Activated effector memory CD4-positive, alpha-beta T cell treated with anti-CD3 and anti-CD28 coated beads, Interleukin-2, amount 50 U/mL, for 16 hours (primary cell): ENCODE data around the gene ZNF652.
A peak's percentile ranks its signal among the peaks of the same experiment; 100 is the strongest.

Experiments used
- DNase-seq: peaks from one replicate; pipeline ENCODE4 v3.0.0-alpha.2; 2020

The ZNF652 gene

DNA sequence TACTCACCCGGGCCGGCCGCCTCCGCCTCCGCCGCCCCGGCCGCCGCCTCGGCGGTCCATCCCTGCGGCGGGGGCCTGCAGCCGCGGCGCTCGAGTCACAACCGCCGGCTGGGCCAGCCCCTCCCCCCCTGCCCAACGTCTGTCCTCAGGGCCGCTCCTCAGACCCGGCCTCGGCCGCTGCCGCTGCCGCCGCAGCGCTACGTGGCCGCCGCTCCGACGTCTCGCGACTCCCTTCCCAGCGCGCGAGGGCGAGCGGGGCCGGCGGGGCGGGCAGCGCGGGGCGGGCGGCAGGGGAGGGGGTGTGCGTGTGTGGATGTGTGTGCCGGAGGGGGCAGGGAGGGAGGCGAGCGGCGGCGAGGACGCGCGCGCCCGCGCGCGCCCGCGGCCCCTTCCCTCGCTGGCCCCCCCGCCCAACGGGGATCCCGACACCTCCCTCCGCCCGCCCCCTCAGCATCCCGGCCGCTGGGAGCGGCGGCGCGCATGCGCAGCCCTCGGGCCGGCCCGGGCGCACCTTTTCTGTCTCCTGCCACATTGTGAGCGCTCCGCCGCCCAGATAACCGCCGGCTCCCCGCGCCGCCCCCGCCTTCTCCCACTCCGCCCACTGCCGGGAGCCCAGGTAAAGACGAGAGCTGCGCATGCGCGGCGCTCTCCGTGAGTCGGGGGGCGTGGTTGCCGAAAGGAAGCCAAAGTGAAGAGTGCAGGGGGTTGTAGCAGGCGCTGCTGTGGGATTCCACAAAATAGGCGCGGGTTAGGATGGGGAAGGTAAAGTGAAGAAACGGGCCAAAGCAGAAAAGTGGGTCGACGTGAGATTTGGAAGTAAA is at the start of gene ZNF652:
ZNF652 (minus strand) TSS at position 349 of the 821 bp plus-strand sequence. CDS start 44,525 bp downstream, outside the sequence.
- DNase-seq = peak; percentile 97

DNA sequence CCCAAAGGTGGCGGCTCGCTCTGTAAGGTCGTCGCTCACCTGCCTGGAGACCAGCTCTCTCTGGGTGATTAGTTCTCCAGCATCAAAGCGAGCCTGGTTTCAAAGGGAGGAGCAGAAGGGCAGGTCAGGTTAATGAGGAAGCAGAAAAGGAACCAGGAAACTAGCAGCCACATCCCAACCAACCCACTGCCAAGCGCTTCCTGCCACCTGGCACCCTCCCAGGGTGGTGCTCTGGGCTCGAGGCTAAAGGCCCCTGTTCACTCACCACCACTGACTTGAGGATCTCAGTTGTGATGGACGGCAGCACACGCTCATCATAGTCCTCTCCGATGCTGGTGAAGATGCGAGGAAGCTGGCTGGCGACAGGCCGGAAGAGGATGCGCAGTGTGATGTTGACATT is 47.0 kb upstream of the ZNF652 start:
- no peak for DNase-seq

DNA sequence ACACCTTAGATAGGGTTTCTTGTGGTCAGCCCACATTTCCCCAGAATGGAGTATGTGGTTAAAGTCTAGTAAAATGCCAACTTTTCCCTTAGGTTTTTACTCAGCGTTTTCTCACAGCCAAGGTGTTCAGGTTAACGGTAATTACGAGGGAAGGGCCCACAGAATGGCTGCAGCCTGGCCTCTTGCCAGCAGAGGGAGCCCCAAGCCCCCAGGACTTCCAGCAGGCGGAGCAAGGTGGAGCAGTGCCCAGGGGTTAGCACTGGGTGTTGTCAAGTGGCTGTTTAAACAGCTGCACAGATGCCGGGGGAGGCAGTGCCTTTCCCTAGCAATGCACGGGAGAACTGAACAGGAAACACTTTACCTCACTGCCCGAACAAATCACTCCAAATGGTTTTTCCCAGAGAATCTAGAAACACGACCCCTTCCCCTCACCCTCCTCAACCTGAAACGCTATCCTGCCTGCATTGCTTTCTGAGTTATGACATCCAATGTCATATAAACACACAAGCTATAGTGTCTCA is 46.0 kb upstream of the ZNF652 start:
- DNase-seq = peak; percentile 94

DNA sequence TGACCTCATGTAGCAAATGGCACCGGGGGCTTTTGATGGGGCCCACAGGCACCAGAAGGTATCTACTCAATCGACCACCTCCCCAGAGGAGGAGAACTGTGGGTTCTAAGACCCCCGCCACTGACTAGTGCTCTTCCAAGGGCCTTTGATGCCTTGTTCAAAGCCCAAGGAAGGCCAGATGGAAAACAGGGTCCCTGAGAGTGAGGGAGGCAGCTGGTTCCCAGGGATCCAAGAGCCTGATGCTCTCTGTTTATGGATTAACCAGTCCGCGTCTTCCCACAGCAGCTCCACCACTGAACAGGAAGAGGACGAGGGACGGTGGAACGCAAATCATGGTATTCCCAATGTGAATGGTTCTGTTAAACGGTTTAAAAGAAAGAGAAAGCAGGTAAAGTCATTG is 45.0 kb upstream of the ZNF652 start:
- DNase-seq = no peak

DNA sequence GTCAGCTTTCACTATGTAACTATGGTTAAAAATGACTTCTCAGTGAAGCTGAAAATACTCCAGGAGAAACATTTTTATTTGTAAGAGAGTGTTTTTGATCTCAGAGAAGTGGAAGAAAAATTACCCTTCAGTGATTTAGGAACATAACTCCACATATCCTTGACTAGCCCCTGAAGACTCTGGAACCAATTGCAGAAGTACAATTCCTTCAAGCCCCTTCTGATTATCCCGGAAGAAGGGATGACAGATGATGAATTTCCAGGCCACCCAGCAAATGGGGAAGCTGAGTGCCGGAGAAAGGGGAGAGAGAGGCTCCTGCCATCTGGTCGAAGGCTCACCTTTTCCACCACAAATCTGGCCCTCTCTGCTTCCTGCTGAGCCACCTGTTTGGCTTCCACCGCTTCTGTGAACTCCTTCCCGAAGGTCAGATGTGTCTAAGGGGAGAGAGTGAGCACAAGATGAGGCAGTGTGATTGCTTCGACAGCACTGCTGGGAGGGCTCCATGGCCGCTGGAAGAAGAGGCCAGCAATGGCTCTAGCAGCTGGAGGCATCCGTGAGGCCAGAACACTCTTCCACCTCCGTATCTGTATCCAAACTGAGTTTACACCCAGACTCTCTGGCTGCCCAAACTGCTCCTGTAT is 44.5 kb upstream of the ZNF652 start:
- no peak for DNase-seq

DNA sequence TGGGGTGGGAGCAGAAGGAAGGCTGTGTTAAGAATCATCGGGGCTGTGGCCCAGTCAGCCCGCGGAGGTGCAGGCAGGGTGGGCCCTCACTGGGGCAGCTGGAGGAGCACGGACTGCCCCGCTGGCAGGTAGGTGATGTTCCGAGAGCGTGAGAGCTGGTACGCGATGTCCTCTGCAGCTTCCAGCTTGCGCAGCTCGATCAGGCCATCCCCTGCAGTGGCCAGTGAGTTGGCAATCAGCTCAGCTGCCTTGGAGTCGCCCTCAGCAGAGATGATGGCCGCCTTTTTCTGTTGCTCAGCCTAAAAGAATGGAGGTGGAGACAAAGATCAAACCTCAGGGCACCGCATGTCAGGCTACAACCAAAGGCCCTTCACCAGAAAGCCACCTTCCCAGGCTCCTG is 42.9 kb upstream of the ZNF652 start:
- no peak for DNase-seq

DNA sequence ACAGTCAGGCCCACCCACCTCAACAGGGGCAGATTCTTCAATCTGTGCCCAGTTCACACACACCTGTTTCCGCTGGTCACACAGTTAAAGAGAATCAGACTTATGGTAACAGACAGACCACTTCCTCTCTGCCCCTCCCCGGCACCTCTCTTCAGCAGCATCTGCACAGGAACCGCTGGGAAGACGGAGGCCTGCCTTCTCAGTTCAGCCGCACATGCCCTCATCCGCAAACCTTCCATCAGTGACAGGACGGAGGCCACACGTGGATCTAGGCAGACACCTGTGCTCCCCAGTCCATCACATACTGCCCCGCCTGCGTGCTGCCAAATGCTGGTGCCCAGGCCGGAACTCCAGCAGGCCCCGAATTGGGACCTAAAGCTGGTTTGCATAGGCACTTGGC is 42.3 kb upstream of the ZNF652 start:
- DNase-seq = no peak

DNA sequence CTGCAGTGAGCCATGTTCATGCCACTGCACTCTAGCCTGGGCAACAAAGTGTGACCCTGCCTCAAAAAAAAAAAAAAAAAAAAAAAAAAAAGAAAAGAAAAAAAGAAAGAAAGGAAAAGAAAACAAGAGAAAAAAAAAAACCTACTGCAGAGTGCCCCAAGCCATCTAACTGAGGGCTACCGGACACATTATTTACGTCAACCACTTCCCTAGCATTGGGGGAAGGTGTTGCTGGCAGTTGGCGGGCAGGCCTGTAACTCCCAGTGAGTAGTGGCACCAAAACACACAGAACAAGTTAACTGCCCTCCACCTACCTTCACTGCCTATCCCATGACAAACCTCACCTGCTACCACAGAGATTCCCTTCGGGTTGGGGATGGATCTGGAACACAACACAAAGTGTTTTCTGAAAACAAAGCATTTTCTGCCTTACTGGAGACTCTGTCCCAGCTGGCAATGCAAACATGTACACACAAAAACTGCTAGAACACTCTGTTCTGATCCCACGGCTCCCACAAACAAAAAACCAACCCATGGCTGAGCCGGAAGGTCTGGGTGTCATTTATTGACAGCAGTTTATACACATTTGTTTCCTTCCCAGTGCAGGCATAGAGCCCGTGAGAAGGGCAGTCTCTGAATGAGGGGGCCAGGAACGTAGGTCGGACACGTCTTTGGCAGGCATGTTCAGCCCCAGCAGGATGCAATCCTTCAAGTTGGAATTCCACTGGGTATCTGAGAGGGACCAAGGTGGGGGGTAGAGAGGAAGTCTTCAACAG is 41.7 kb upstream of the ZNF652 start:
- no peak for DNase-seq

DNA sequence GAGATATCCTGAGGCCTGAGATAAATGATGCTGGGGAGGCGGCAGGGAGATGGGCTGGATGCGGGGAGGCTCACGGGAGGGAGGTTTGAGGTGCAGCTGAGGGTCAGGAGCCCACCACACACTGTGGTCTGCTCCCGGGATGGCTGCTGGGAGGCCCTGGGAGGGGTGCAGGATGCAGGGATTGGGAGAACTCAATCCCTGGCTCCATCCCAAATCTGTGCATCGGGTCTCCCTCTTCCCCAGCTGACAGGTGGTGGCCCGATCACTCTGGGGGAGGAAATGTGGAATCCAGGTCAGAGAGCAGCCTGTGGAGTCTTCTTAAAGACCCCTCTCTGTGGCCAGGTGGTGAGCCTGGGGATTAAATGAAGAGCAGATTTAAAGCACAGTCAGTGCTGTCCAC is 40.7 kb upstream of the ZNF652 start:
- peak; percentile 31 for DNase-seq

DNA sequence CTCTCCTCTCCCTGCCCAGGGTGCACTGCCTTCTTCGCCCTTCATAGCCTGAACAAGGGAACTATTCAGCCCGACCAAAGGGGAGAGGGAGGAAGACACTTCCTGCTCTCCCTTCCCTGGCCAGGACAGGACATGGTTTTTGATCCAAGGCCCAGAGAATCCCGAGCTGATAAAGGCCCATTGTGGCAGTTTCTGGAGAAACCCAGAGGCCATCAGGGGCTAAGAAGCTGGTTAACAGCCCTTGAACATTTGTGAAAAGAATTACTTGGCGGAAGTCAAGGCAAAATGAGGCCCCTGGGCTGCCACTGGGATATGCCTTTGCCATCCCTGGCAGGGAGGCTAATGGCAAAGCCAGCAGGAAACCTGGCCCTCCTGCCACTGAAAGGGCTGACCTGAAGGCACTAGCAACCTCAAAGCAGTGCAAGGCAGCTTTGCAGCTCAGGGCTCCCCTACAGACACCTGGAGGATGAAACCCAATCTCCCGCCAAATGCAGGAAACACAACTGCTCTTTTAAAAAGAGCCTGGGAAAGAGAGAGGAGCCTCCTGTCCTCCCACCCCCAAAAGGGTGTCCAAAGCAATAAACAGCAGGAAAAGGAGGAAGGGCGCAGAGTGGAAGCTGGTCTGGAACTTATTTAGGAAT is 40.0 kb upstream of the ZNF652 start:
- peak; percentile 60 for DNase-seq

DNA sequence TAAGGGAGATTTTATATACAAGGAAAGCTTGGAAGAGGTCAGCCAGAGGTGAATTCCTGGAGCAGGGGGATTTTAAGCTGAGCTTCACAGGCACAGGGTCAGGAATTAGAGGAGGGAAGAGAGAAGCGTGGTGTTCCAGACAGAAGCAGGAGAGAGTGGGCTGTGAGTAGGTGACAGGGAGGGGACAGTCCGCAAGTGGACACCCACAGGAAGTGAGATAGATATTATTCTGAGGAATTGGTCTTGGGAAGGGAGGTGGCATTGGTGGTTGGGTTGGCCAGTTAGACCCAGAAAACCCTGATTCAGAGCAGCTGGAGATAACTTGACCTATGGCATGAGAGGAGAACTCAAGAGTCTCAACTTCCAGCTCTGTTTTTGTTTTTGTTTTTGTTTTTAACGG is 37.9 kb upstream of the ZNF652 start:
- peak; percentile 2 for DNase-seq

DNA sequence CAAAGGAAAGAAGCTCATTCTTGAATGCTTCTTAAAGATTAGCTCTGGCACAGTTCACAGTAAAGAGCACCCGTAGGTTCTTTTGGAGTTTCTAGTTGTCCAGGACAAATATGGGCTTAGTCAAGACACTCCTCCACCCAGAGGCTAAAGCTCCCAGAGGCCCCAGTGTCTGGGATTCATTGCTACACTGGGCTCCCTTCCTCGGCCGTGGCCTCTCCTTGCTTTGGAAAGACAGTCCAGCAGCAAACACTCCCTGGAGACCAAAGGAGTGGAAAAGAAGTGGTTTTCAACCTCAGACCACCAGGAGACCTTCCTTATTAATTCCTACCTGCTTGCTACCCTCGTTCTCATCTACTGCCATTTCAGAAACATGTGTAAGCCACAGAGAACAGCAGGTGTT is 35.5 kb upstream of the ZNF652 start:
- peak; percentile 48 for DNase-seq

DNA sequence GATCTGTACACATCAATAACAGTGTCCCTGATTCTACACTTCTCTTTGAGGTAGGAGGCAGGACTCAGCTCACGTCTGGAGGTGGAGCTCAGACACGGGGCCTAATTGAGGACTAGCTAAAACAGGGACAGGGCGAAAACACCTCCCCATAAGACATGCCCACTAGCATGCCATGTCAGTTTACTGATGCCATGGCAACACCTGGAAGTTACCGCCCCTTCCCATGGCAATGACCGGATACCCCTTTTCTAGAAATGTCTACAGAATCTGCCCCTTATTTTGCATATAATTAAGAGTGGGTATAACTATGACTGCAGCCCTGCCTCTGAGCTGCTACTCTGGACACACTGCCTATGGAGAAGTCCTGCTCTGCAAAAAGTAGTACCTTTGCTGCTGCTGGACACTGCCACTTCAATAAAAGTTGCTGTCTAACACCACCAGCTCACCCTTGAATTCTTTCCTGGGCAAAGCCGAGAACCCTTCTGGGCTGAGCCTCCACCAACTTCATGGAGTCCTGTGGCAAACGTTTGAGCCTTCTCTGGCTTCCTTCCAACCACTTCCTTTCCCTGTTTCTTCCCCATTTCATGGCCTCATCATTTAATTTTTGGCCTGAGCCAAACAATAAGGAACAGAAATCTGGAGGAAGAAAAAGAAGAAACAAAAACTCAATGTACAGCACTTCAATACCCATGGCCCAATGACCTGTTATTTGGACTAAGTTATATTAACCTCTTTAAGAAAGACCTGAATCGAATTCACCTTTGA is 31.6 kb upstream of the ZNF652 start:
- DNase-seq = no peak

DNA sequence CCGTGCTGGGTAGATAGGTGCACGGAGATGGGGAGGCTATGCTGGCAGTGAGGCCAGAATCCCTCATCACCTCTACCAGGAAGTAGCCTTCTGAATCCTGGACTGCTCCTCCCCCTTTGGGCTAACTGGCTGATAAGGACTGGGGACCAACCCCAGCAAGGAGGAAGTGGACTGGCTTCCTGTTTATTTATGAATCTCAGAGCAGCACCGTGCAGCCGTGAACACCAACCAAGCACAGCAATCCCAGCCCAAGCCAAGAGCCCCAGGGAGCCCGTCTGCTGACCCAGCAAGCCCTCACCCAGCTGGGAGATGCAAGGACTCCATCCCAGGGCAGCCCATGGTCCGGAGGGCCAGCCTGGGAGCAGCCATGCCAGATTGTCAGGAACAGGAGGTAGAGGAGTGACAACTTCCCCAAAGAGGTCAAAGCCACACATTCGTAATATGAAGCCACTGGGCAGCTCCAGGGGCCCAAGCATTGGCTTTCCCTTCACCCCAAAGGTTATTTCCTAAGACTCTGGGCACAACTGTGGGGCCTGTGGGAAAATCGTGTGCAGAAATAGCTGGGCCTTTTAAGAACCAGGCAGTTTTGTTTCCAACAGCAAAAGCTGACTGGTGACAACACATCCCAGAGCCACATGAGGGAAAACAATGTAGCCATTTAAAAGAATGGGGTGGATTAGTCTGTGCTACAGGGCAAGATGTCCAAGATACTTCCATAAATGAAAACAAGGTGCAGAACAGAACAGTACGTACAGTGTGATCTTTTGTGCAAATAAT is 28.7 kb upstream of the ZNF652 start:
- no peak for DNase-seq

DNA sequence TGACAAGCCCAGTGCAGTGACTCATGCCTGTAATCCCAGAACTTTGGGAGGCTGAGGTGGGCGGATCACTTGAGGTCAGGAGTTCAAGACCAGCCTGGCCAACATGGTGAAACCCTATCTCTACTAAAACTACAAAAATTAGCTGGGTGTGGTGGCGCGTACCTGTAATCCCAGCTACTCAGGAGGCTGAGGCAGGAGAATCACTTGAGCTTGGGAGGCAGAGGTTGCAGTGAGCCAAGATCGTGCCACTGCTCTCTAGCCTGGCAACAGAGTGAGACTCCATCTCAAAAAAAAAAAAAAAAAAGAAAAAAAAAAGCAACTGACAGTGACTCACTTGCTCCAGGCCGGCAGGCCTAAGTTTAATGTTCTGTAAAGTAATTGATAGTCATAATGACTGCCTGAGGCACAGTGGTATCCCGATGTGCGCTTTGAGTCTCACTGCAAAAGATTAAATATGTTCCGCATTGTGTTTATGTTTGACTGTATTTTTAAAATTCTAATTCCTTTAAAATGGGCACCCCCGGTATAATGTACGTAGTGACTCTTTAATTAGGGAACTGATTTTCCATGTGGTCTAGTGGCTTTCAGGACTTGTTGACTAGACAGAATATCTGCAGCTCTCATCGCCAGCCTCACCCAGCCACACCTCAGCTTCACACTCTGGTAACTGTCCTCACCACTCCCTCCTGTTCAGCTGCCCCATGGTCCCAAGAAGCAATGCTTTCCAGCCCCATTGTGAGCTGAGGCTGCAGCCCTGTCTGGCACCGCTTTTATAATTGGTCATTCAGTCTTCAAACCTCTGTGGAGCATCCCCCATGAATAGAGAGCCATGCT is 27.7 kb upstream of the ZNF652 start:
- DNase-seq = peak; percentile 72

DNA sequence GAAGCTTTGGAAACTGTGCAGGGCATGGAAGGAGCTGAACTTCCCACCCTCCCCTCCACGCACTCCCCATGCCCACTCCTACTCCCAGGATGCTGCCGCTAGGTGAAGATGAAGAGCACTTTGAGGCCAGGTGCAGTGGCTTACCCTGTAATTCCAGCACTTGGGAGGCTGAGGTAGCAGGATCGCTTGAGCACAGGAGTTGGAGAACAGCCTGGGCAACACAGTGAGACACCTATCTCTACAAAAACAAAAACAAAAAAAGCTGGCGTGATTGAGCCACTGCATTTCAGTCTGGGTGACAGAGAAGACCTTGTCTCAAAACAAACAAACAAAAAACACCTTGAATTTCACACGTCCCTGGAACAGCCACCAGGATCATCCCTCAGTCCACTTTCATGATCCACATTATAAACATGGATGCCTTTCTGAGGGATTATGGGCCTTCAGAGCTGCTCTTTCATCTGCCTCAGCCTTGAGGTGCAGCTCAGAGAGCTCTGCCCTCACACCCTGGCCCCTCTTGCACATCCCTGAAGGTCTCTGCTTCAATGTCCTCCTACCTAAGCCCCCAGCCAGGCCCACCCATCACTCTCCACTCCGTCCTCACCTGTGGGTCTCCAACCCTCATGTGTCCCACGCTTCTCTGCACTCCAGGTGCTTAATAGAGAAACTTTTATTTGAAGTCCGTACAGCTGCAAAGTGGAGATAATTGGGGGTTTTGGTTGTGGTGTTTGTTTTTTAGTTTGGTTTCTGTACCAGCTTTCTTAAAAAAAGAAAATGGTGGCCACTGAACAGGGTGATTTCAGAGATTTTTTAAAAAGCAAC is 26.9 kb upstream of the ZNF652 start:
- DNase-seq = no peak

DNA sequence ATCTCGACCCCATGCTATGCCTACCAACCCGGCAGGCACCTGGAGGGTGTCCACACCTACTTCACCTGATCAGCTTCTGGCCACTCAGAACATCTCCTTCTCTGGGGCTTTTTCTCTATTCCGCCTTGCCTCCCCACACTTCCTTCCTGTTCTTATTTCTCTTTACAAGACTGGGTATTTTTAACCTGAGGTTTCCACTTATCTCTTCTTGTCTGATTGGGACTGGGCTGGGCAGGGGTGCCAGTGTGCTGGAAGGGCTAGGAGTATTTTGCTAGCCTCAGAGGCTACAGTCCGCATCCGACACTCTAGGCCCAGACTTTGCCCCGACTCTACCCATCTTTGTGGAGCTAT is 26.2 kb upstream of the ZNF652 start:
- DNase-seq = peak; percentile 69

DNA sequence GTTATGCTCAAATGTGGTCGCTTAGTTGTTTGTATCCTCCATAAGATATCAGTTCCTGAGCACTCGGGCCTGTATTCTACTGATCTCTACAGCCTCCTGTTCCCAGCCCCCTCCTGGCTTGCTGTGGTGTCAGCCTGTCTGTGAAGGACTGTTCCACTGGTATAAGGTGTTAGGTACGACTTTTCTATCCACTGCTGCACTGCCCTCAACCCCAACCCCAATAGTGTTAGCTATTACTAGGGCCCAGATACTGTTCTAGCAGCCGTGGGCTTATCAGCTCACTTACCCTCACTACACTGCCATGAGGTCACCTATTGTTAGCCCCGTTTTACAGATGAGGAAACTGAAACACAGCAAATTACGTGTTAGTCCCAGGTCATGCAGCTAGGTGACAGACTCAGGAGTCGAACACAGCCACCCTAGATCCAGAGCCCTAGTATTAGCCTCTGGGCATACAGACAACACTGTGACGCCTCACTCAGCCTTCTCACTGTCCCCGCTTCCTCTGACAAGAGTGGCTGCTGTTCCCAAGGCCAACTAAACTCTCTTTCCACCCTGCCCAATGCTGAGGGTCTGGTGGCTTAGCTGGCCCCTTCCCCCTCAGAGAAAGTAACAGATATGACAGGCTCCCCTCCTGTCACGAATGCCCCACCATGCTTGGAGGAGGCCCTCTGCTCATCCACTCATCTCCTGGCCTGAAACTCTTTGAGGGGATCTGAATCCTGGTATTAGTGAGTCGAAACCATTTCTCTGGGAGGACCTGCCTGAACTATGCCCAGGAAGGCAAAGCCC is 25.6 kb upstream of the ZNF652 start:
- no peak for DNase-seq

DNA sequence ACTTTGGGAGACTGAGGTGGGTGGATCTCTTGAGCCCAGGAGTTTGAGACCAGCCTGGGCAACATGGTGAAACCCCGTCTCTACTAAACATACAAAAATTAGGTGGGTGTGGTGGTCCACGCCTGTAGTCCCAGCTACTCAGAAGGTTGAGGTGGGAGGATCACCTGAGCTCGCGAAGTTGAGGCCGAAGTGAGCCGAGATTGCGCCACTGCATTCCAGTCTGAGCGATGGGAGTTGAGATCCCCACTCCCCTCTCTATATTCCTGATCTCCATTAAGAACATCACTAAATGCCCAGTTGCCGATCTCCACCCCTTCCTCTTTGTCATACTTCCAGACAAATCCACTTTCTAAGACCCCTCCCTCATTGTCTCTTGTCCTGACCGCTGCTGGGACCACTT is 24.3 kb upstream of the ZNF652 start:
- no peak for DNase-seq
